IMR-90 (cell line): ENCODE results near the gene EBP.

Source experiments
- BHLHE40 ChIP-seq: fragments of 150-350 bp; IDR thresholded peaks from 2 replicates; pipeline ENCODE4 v1.6.1; 2016; ENCODE audit warnings: mild to moderate bottlenecking, low read depth, low read length
- CEBPB ChIP-seq: IDR thresholded peaks from 2 replicates; pipeline ENCODE4 v1.6.1; 2012; ENCODE audit warnings: low read depth, low read length, improper control_type of control experiment
- CTCF ChIP-seq: conservative IDR thresholded peaks from 2 replicates; pipeline ENCODE4 v1.5.1; 2012; ENCODE audit warnings: mild to moderate bottlenecking, low read depth, low read length, improper control_type of control experiment
- ELK1 ChIP-seq: fragments of 150-350 bp; IDR thresholded peaks from 2 replicates; pipeline ENCODE4 v1.6.1; 2016; ENCODE audit warnings: low read depth, mild to moderate bottlenecking, low read length, moderate library complexity, borderline replicate concordance
- FOS ChIP-seq: fragments of 150-350 bp; IDR thresholded peaks from 2 replicates; pipeline ENCODE4 v1.6.1; 2016; ENCODE audit warnings: low read depth, low read length
- MAZ ChIP-seq: IDR thresholded peaks from 2 replicates; pipeline ENCODE4 v1.6.1; 2012; ENCODE audit warnings: low read depth, mild to moderate bottlenecking, low read length, improper control_type of control experiment, moderate library complexity, borderline replicate concordance
- NFE2L2 ChIP-seq: fragments of 150-350 bp; IDR thresholded peaks from 2 replicates; pipeline ENCODE4 v1.6.1; 2016; ENCODE audit warnings: low read depth, mild to moderate bottlenecking, low read length
- POLR2A ChIP-seq: IDR thresholded peaks from 2 replicates; pipeline ENCODE4 v1.6.1; 2012; ENCODE audit warnings: mild to moderate bottlenecking, low read depth, low read length
- RAD21 ChIP-seq: IDR thresholded peaks from 2 replicates; pipeline ENCODE4 v1.6.1; 2012; ENCODE audit warnings: low read length, improper control_type of control experiment
- RFX5 ChIP-seq: IDR thresholded peaks from 2 replicates; pipeline ENCODE4 v1.8.0; 2012; ENCODE audit warnings: low read depth, mild to moderate bottlenecking, low read length, moderate library complexity
- SMC3 ChIP-seq: fragments of 150-350 bp; IDR thresholded peaks from 2 replicates; pipeline ENCODE4 v1.6.1; 2016; ENCODE audit warnings: low read depth, mild to moderate bottlenecking, antibody characterized with exemption, low read length, moderate library complexity
- USF2 ChIP-seq: fragments of 150-350 bp; IDR thresholded peaks from 2 replicates; pipeline ENCODE4 v1.6.1; 2017; ENCODE audit warnings: mild to moderate bottlenecking, antibody characterized with exemption, low read length, low read depth

- no peak for TF ChIP-seq CTCF
- no peak for TF ChIP-seq POLR2A
- no peak for TF ChIP-seq RFX5
- TF ChIP-seq SMC3: no peak
- TF ChIP-seq FOS: no peak
- TF ChIP-seq CEBPB: no peak
- TF ChIP-seq RAD21: no peak
- TF ChIP-seq ELK1: no peak
- no peak for TF ChIP-seq USF2
- no peak for TF ChIP-seq BHLHE40
- no peak for TF ChIP-seq NFE2L2
- no peak for TF ChIP-seq MAZ
These were observed 41.0 kb upstream of the EBP start for GRCh38 chrX:48480583-48480982.
